Mucosa of descending colon (tissue), 3 donors: ENCODE measurements around the gene WBP1L. TPM values are rescaled to one million over a fixed set of nuclear protein-coding genes. Genes with fewer than 3 reads are reported as not detected.

ENCODE experiments used
- ATAC-seq: fragments of 200-7000 bp; cut with Tn5 transposase; one replicate; pipeline ENCODE4 v1.9.1; 2020; ENCODE audit warnings: mild to moderate bottlenecking, moderate library complexity
- DNase-seq, 3 donors: peaks; one replicate each; pipeline ENCODE4 v3.0.0-alpha.2; 2020
- H3K36me3 ChIP-seq: fragments of 200-600 bp; one replicate; pipeline ENCODE4 v1.8.0; 2021; ENCODE audit warnings: low read depth, mild to moderate bottlenecking
- H3K4me1 ChIP-seq: fragments of 200-600 bp; one replicate; pipeline ENCODE4 v1.8.0; 2021; ENCODE audit warnings: low read depth, mild to moderate bottlenecking
- H3K4me3 ChIP-seq: fragments of 200-600 bp; one replicate; pipeline ENCODE4 v1.8.0; 2021; ENCODE audit warnings: mild to moderate bottlenecking
- H3K9me3 ChIP-seq: fragments of 200-600 bp; one replicate; pipeline ENCODE4 v1.8.0; 2021; ENCODE audit warnings: mild to moderate bottlenecking
- CTCF ChIP-seq: fragments of 200-600 bp; IDR thresholded peaks from one replicate; pipeline ENCODE4 v1.8.0; 2022; ENCODE audit warnings: antibody characterized with exemption, mild to moderate bottlenecking
- intact Hi-C, 2 donors: fragments of 100-400 bp; cut with DNase I in 1 of 2; cut with micrococcal nuclease in 1 of 2; formaldehyde crosslinking; loops; one replicate each; pipeline versions ENCODE4 v1.11.0 to v1.11.1; 2022; cut with DNase I, micrococcal nuclease
- total RNA-seq, 3 donors: library from RNA; stranded (reverse); fragmentation: NEBNext Ultra II Directional in 2 of 3; extraction: Animal tissue kit (Norgen Biotek cat#: 25700) in 2 of 3; gene quantifications; one replicate each; pipeline versions ENCODE4 v1.2.1 to v1.2.4, GENCODE V29; 2021 to 2023
- donor health status: DM: no; HTN: no; CAD: no; lungs with moderate emphysema.
- donor health status: DM: no; HTN: no; CAD: no.
- donor health status: DM: no; HTN: yes; CAD: no.

WBP1L gene
- total RNA-seq, 3 donors from 2014 or later = 38.9 to 61.3 (median 51.0) TPM

- ATAC-seq (no peak), DNase-seq (no peak)
- H3K4me1 ChIP-seq = peaks cover 6% of the 10 kb centered on the region
- intact Hi-C loops = no loop called here
- no peaks in the 10 kb centered on the region for H3K36me3 ChIP-seq
- TF ChIP-seq CTCF = no peak
- no peaks in the 10 kb centered on the region for H3K9me3 ChIP-seq
- no peak overlapping the region for H3K4me3 ChIP-seq
Measured at GRCh38 chr10:102718220-102718619, 25.5 kb upstream of the WBP1L start.

GRCh38 chr10:102720337-102720736 is 23.4 kb upstream of the WBP1L start:
- intact Hi-C loops = loop anchor here in 1 of 2 donors (10.0 kb wide), 1 partner anchor 114 kb away; the partner anchor contains the start of gene CYP17A1
- TF ChIP-seq CTCF = no peak
- no peak overlapping the region for H3K4me3 ChIP-seq
- DNase-seq = no peak
- peaks cover 3% of the 10 kb centered on the region for H3K4me1 ChIP-seq
- no peaks in the 10 kb centered on the region for H3K9me3 ChIP-seq
- ATAC-seq = no peak
- no peaks in the 10 kb centered on the region for H3K36me3 ChIP-seq

GRCh38 chr10:102720775-102721301 is 22.9 kb upstream of the WBP1L start:
- no peak for DNase-seq
- no peak for TF ChIP-seq CTCF
- intact Hi-C loops = loop anchor here in 1 of 2 donors (10.0 kb wide), 1 partner anchor 114 kb away; the partner anchor contains the start of gene CYP17A1
- Histone ChIP-seq H3K4me1 (no peaks in the 10 kb centered on the region), H3K4me3 (no peak overlapping the region), H3K36me3 (no peaks in the 10 kb centered on the region), H3K9me3 (no peaks in the 10 kb centered on the region)
- ATAC-seq = no peak

- H3K4me3 ChIP-seq = no peak overlapping the region
- H3K4me1 ChIP-seq = no peaks in the 10 kb centered on the region
- ATAC-seq = no peak
- TF ChIP-seq CTCF = no peak
- H3K36me3 ChIP-seq = no peaks in the 10 kb centered on the region
- H3K9me3 ChIP-seq = no peaks in the 10 kb centered on the region
- intact Hi-C loops = loop anchor here in 1 of 2 donors (10.0 kb wide), 1 partner anchor 113 kb away; the partner anchor contains the start of gene CYP17A1
- DNase-seq = no peak
Measured at GRCh38 chr10:102721954-102722353, 21.8 kb upstream of the WBP1L start.

- ATAC-seq = no peak
- intact Hi-C loops = loop anchor here in 1 of 2 donors (10.0 kb wide), 1 partner anchor 111 kb away; the partner anchor contains the start of gene CYP17A1
- H3K4me1 ChIP-seq = no peaks in the 10 kb centered on the region
- DNase-seq = no peak
- TF ChIP-seq CTCF = no peak
- H3K4me3 ChIP-seq = no peak overlapping the region
- H3K9me3 ChIP-seq = no peaks in the 10 kb centered on the region
- no peaks in the 10 kb centered on the region for H3K36me3 ChIP-seq
Measured at GRCh38 chr10:102723989-102724388, 19.8 kb upstream of the WBP1L start.
